Vagina (tissue), 2 donors: Measurements from ENCODE around the gene RALB.

Source experiments
- POLR2AphosphoS5 ChIP-seq, 2 donors: sonication (generic); formaldehyde crosslinking; IDR thresholded peaks; one replicate each; pipeline ENCODE4 v1.9.0; 2017; ENCODE audit warnings: antibody characterized with exemption in 2 of 2, mild to moderate bottlenecking in 2 of 2, low read depth in 1 of 2; ENCODE audit not compliant: insufficient read depth in 1 of 2
- TF ChIP-seq, protein P1 (sequence below), 3 experiments: fragments of 450-650 bp in 2 of 3; fragments of 200-600 bp in 1 of 3; sonication (generic) in 1 of 3; IDR thresholded peaks; one replicate each; pipeline ENCODE4 v1.5.1; 2017 to 2019; ENCODE audit warnings: antibody characterized with exemption in 3 of 3, mild to moderate bottlenecking in 2 of 3, moderate library complexity in 2 of 3

DNA sequence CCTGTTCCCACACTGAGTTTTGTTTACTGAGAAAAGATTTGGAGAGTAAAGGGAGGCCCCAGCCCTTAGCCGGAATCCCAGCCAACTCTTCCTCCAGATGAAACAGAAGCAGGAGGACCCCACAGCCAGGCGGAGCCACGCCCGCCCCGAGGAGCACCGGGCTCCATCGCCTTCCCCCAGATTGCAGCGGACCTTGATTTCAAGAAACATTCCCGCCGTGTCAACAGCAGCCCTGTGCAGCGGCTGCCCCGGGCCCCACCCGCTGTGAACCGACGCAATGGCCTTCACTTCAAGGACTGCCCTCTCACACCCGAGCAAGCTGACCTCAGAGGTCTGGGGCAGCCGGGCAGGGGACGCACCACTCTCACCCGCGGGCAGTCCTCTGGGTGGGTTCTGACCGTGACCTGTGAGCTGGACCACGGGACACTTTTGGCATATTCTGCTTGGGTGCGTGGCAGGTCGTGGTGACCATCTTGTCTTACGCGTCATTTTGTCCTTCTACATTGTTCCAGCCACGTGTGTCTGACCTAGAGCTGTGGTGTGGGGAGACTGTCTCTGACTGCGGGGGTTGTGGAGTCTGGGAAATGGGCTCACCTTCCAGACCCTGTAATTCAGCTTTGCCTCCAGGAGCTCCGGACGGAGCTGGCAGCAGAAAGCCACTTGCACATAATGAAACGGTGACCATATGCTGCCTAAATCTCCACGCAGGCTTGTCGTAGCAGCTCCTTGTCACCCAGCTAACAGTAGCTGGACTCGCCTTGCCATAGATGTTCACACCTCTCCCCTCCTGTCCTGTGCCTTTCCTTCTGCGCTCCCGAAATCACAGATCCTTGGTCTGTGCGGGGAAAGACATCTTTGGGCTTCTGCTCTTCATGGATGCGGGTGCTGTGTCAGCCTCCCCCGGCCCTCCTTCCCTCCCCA, 61.3 kb downstream of the RALB start:
- TF ChIP-seq, protein P1, sequence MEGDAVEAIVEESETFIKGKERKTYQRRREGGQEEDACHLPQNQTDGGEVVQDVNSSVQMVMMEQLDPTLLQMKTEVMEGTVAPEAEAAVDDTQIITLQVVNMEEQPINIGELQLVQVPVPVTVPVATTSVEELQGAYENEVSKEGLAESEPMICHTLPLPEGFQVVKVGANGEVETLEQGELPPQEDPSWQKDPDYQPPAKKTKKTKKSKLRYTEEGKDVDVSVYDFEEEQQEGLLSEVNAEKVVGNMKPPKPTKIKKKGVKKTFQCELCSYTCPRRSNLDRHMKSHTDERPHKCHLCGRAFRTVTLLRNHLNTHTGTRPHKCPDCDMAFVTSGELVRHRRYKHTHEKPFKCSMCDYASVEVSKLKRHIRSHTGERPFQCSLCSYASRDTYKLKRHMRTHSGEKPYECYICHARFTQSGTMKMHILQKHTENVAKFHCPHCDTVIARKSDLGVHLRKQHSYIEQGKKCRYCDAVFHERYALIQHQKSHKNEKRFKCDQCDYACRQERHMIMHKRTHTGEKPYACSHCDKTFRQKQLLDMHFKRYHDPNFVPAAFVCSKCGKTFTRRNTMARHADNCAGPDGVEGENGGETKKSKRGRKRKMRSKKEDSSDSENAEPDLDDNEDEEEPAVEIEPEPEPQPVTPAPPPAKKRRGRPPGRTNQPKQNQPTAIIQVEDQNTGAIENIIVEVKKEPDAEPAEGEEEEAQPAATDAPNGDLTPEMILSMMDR (IDR thresholded peaks at IDR 0.05), result no peak
- no peak for TF ChIP-seq POLR2AphosphoS5 (IDR thresholded peaks at IDR 0.05; ENCODE audit: insufficient read depth in 1 of 2, low read depth in 1 of 2)
